Endometrium (tissue), 2 donors: ENCODE measurements around the gene NFKB2.

Source experiments
- FAIRE-seq: peaks from 2 replicates; lab custom pipeline; 2012; peaks lifted over from hg19 to GRCh38; lab: Jason Lieb, UNC
- donor health status: control.
- donor health status: control.

Gene NFKB2

GRCh38 chr10:102395400-102396316 lies at the start of gene NFKB2:
NFKB2 (plus strand) TSS chr10:102395705; CDS start chr10:102395960, 255 bp downstream.
- FAIRE-seq = no peak

GRCh38 chr10:102347236-102347828 lies 48.2 kb upstream of the NFKB2 start:
- FAIRE-seq = no peak

GRCh38 chr10:102352066-102352715 lies 43.3 kb upstream of the NFKB2 start:
- no peak for FAIRE-seq

GRCh38 chr10:102354451-102354850 lies 41.1 kb upstream of the NFKB2 start:
- FAIRE-seq = no peak

- FAIRE-seq = no peak
Measured at GRCh38 chr10:102358712-102359382, 36.7 kb upstream of the NFKB2 start.

- no peak for FAIRE-seq
Measured at GRCh38 chr10:102367441-102367840, 28.1 kb upstream of the NFKB2 start.

- FAIRE-seq = no peak
Measured at GRCh38 chr10:102368077-102368476, 27.4 kb upstream of the NFKB2 start.

GRCh38 chr10:102371295-102371694 lies 24.2 kb upstream of the NFKB2 start:
- no peak for FAIRE-seq

- no peak for FAIRE-seq
Measured at GRCh38 chr10:102375250-102375649, 20.3 kb upstream of the NFKB2 start.

- FAIRE-seq = no peak
Measured at GRCh38 chr10:102375867-102376266, 19.6 kb upstream of the NFKB2 start.

- no peak for FAIRE-seq
Measured at GRCh38 chr10:102376901-102377300, 18.6 kb upstream of the NFKB2 start.

GRCh38 chr10:102379383-102379782 lies 16.1 kb upstream of the NFKB2 start:
- FAIRE-seq = no peak

GRCh38 chr10:102381983-102382382 lies 13.5 kb upstream of the NFKB2 start:
- FAIRE-seq = no peak

- no peak for FAIRE-seq
Measured at GRCh38 chr10:102382871-102383270, 12.6 kb upstream of the NFKB2 start.

GRCh38 chr10:102384053-102384452 lies 11.5 kb upstream of the NFKB2 start:
- no peak for FAIRE-seq

GRCh38 chr10:102384606-102385429 lies 10.7 kb upstream of the NFKB2 start:
- no peak for FAIRE-seq

GRCh38 chr10:102389894-102390293 lies 5.6 kb upstream of the NFKB2 start:
- FAIRE-seq = no peak

- FAIRE-seq = no peak
Measured at GRCh38 chr10:102392306-102392705, 3.2 kb upstream of the NFKB2 start.

GRCh38 chr10:102393411-102394078 lies 2.0 kb upstream of the NFKB2 start:
- FAIRE-seq = no peak

- FAIRE-seq = no peak
Measured at GRCh38 chr10:102394079-102394800, 1.3 kb upstream of the NFKB2 start.
